H1 (cell line): ENCODE data around the gene PTPN2. TPM values are rescaled to one million over a fixed set of nuclear protein-coding genes. Genes with fewer than 3 reads are reported as not detected.

ENCODE experiments used
- NANOG ChIP-seq: IDR thresholded peaks from 2 replicates; pipeline ENCODE4 v1.6.1; 2011; ENCODE audit warnings: low read length, low read depth, mild to moderate bottlenecking, inconsistent platforms; ENCODE audit not compliant: insufficient read depth, poor library complexity, severe bottlenecking
- polyA plus RNA-seq, 7 experiments: library from polyadenylated mRNA; depleted of rRNA in 3 of 7; stranded (reverse) in 5 of 7; unstranded in 2 of 7; fragments of >200 nt in 5 of 7; fragments of 200-250 nt in 2 of 7; gene quantifications; 1 replicate in 5 of 7; 2 replicates in 1 of 7; 4 replicates in 1 of 7; pipeline versions ENCODE4 v1.2.1 to v1.2.3, GENCODE V29; 2011 to 2013; ENCODE audit warnings: missing spikeins in 2 of 7, mixed read lengths in 2 of 7
- total RNA-seq: library from RNA; stranded (reverse); fragmentation: NEBNext Ultra II Directional; extraction: Animal tissue kit (Norgen Biotek cat#: 25700); gene quantifications from 2 replicates; pipeline ENCODE4 v1.2.1, GENCODE V29; 2021

Gene PTPN2
- total and polyA plus RNA-seq, 2 of the 8 experiments (the other 6 are each of a cell fraction or from before 2014, with no cell fraction given): 16.4 to 54.0 TPM

DNA sequence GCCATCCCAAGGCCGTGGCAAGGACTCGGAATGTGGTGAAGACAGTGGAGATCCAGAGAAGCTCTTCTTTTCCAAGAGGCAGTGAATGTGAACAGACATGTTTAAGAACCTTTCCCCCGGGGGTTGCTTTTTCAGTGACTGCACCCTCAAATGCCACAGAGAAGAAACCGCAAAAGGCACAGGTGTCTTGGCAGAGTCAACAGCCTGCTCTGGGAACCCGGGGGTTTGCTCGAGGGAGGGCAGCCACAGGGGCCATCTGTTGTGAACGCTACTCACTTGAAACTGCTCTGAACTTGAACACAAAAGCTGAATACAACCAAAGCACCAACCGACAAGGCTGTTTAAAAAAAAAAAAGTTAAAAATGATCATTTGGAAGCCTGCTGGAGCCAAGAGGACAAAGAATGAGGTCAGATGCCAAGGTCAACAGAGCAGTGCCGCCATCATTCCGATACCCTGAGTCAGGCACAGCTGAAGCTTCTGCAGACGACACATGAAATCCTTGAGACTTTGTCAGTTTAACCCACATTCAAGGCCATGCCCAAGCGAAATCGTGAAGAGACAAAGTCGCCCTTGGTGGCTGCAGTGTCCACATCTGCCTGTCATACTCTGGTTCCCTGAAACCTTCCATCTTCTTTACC lies 133.8 kb downstream of the PTPN2 start (continued):
- TF ChIP-seq NANOG: no peak
